GM10248 (cell line): Measurements from ENCODE around the gene MARCHF3.

Experiments used
- CTCF ChIA-PET: fragments of 300-600 bp; sonication (Branson Sonifier 250); formaldehyde crosslinking; extraction: SDS; loops from one replicate; lab custom pipeline; 2021; ENCODE audit warnings: antibody characterized with exemption; lab: Yijun Ruan, JAX
- POLR2A ChIA-PET: fragments of 350-650 bp; sonication (Branson Sonifier 250); formaldehyde crosslinking; extraction: SDS; loops from one replicate; lab custom pipeline; 2020; ENCODE audit warnings: antibody characterized with exemption; lab: Yijun Ruan, JAX
- DNase-seq: peaks from one replicate; pipeline ENCODE4 v3.0.0; 2012; ENCODE audit errors: extremely low spot score
- TF ChIP-seq, protein P1 (sequence below): IDR thresholded peaks from 2 replicates; pipeline ENCODE4 v1.5.1; 2012; ENCODE audit warnings: mild to moderate bottlenecking, low read depth; ENCODE audit errors: extremely low read depth, missing control alignments, control extremely low read depth

The MARCHF3 gene

DNA sequence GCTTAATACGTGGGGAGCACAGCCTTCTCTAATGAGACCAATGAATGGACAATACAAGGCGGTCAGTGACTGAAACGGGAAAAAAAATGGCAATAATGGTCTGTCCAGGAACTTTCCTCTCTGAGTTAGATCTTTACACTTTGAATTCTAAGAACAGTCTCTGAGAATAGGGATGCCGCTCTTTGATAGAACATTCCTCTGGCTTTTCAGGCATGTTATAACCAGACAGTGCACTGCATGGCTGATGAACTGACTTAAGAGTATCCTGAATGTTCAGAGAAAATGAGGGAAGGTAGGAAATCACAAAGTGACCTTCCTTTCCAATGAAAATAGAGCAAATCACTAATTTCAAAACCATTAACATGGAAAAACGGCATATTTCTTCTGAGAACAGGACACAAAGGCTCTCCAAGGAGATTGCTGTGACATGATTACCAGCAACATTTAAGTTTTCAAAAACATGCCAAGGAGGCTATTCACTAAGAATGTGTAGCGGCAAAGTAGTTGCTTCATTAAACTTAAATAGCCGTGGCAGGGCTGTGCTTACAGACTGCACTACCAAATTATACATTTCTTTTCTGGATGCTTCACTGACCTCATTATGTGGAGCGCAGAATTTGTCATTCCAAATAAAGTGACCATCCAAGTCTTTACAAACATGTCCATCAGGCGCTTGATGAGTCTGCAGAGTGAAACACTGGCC, 105.9 kb downstream of the MARCHF3 start:
- CTCF ChIA-PET: no interaction called here
- POLR2A ChIA-PET: no interaction called here
- DNase-seq: no peak
- TF ChIP-seq, protein P1, sequence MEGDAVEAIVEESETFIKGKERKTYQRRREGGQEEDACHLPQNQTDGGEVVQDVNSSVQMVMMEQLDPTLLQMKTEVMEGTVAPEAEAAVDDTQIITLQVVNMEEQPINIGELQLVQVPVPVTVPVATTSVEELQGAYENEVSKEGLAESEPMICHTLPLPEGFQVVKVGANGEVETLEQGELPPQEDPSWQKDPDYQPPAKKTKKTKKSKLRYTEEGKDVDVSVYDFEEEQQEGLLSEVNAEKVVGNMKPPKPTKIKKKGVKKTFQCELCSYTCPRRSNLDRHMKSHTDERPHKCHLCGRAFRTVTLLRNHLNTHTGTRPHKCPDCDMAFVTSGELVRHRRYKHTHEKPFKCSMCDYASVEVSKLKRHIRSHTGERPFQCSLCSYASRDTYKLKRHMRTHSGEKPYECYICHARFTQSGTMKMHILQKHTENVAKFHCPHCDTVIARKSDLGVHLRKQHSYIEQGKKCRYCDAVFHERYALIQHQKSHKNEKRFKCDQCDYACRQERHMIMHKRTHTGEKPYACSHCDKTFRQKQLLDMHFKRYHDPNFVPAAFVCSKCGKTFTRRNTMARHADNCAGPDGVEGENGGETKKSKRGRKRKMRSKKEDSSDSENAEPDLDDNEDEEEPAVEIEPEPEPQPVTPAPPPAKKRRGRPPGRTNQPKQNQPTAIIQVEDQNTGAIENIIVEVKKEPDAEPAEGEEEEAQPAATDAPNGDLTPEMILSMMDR: no peak

DNA sequence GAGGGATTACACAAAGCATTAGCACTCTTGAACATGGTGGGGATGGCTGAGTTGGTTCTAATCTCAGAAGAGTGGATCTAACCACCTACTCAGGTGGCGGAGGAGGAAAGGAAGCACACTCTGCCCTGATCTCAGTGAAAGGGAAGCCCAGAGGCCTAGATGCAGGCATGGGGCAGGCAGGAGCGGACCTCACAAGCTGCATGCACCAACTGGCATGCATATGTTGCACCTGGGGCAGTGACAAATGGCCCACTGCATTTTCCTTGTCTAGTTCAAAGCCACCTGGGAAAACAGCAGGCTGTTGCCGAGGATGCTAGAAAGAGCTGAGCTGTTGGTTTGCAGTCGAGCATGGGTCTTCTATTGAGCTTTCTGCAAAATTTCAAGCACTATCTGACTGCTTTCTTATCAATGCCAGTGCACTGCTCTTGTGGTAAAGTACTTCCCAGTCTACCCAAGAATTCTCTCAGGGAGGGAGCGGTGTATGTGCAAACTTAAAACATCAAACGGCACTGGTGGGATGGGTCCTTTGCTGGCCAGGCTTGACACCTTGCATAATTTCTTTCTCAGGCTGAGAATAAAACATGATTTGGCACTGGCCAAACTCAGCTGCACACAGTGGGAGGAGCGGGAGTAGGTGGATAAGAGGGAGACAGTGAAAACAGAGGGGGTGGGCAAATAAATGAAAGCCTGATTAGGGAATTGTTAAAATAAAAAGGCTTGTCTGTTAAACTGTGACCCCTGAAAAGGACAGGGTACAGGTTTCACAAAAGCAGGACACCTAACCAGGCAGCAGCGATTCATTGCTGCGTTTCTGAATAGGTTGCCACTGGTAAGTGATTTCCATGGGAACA, 108.9 kb downstream of the MARCHF3 start:
- CTCF ChIA-PET: no interaction called here
- DNase-seq: no peak

GRCh38 chr5:126920291-126920690, 110.1 kb downstream of the MARCHF3 start:
- ChIA-PET POLR2A (no interaction called here), CTCF (interaction anchor here (1.5 kb wide), 1 partner anchor 17 kb away, joined by 4 read pairs; no protein-coding TSS in a partner anchor)
- DNase-seq: no peak
- TF ChIP-seq, protein P1: no peak

More for the DNA sequence above, 108.9 kb downstream of the MARCHF3 start:
- TF ChIP-seq, protein P1: no peak
- POLR2A ChIA-PET: no interaction called here

DNA sequence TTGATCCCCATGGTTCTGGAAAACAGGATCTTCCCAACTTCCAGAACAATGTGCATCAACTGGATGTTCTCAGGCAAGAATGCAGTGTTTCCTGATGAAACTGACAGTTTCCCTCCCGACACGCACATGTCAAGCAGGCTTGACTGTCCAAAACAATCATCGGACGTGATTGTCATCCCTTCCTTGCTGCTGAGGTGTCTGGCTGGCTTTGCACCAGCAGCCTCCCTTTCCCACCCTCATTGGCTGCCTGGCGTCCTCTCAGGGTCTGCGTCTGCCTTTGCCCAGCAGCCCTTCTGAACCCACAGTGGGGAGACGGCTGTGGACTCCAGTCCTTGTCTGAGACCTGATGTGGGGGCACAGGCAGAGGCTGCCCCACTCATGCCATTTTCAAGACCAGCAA, 110.8 kb downstream of the MARCHF3 start:
- ChIA-PET POLR2A (no interaction called here), CTCF (interaction anchor here (1.5 kb wide), 1 partner anchor 18 kb away, joined by 4 read pairs; no protein-coding TSS in a partner anchor)
- no peak for DNase-seq
- TF ChIP-seq, protein P1: no peak

- TF ChIP-seq, protein P1: no peak
- POLR2A ChIA-PET: no interaction called here
- CTCF ChIA-PET: no interaction called here
- no peak for DNase-seq
Observed at GRCh38 chr5:126918615-126918957, 111.8 kb downstream of the MARCHF3 start.

DNA sequence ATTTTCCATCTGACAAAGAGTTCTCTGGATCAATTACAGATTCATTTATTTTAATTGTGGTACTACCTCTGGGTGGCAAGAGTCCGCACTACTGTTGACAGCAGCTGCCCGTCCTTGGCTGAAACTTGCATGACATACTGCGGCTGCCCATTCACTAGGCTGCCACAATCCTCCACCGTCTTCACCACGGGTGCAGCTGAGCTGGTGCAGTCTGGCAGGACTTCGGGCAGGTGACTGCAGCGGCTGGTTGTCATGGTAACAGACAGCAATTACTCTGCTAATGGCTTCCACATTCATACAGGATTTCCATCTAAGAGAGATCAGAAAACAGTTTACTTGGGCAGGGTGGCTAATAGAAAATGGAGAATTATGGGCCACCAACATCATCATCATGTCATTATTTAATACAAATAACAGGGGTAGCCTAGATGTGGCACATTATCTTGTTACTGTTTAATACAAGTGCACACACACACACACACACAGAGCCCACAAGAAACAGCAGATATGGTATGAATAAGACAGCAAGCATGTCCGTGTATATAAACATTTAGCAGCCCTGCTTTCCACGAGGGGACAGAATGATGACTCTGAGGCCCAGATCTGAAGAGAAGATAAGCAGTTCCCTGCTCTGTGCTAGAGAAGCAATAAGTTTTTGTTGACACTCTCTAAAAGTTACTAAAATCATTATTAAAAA, 112.3 kb downstream of the MARCHF3 start:
- TF ChIP-seq, protein P1: no peak
- ChIA-PET POLR2A (no interaction called here), CTCF (no interaction called here)
- DNase-seq: no peak
